Retinal pigment epithelial cell (primary cell): ENCODE data around the gene NFAM1.

Source experiments
- DNase-seq: peaks from one replicate; pipeline ENCODE4 v3.0.0-alpha.2; 2010; ENCODE audit warnings: low read depth
- H3K4me3 ChIP-seq: 2 replicates; pipeline ENCODE4 v1.5.1; 2011; ENCODE audit warnings: mild to moderate bottlenecking, low read length, control low read depth, moderate library complexity
- CTCF ChIP-seq: conservative IDR thresholded peaks from 2 replicates; pipeline ENCODE4 v1.5.1; 2011; ENCODE audit warnings: low read depth, low read length, control low read depth, inconsistent platforms

The NFAM1 gene

GRCh38 chr22:42414565-42415303 lies 17.5 kb downstream of the NFAM1 start:
- no peak for TF ChIP-seq CTCF

GRCh38 chr22:42414021-42414420 lies 18.2 kb downstream of the NFAM1 start:
- H3K4me3 ChIP-seq: no peak overlapping the region
- no peak for TF ChIP-seq CTCF
- no peak for DNase-seq

More at GRCh38 chr22:42414565-42415303, 17.5 kb downstream of the NFAM1 start:
- H3K4me3 ChIP-seq: no peak overlapping the region
- DNase-seq: no peak

- TF ChIP-seq CTCF: no peak
- H3K4me3 ChIP-seq: no peak overlapping the region
- DNase-seq: no peak
Measured at GRCh38 chr22:42412744-42413333, 19.4 kb downstream of the NFAM1 start.

- no peak for DNase-seq
- H3K4me3 ChIP-seq: no peak overlapping the region
- TF ChIP-seq CTCF: no peak
Measured at GRCh38 chr22:42410708-42411107, 21.5 kb downstream of the NFAM1 start.

GRCh38 chr22:42408810-42409529 lies 23.2 kb downstream of the NFAM1 start:
- no peak for TF ChIP-seq CTCF
- no peak for DNase-seq
- H3K4me3 ChIP-seq: no peak overlapping the region

- no peak for DNase-seq
- TF ChIP-seq CTCF: no peak
- no peak overlapping the region for H3K4me3 ChIP-seq
Measured at GRCh38 chr22:42408276-42408675, 23.9 kb downstream of the NFAM1 start.
